MV-4-11 (cell line): Measurements from ENCODE around the gene ZNF813.
"Not testable (repeated sequence)": the region's sequence is repeated elsewhere in the genome, so short reads cannot be mapped to it uniquely, and the experiment has no call there.

Source experiments
- DNase-seq: peaks from one replicate; lab custom pipeline; 2025; lab: John Stamatoyannopoulos, UW

The ZNF813 gene

DNA sequence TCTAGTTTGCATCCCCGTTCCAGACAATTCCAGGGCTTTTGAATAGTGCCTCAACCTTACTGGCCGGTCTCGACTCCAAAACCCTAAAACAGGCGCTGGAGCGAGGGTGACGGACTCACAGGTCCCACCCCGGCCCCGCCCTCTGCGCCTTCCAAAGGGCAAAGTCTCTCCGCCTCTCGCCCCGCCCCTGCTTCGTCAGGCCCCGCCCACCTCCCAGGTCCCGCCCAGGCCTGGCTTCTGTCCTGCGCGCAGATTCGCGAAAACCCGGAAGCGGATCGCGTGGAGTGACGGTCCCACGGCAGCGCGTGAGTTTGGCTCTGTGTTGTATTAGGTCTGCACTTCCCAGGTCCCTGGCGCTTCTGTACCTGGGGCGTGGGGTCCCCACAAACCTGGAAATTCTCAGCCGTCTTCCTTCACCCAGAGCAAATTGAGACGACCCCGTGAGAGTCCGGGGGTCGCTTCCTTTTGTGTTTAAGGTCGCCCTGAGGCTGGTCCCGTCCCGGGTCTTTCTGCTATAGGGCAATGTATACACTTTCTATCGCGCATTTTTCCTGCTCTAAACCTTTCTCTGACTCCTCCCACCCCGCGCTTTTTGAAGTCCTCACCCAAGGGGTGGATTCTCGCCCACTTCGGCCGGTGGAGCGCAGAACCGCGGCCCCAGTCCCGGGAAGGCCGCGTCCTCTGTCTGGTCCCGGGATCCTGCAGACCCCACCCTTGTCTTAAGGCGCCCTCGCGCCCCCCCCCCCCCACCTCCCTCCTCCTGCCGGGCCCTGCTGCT lies at the start of gene ZNF813:
TSS of gene ZNF813 (plus strand) at position 249 of the 778 bp plus-strand sequence. CDS start 16,090 bp downstream, outside the sequence.
- no peak for DNase-seq

DNA sequence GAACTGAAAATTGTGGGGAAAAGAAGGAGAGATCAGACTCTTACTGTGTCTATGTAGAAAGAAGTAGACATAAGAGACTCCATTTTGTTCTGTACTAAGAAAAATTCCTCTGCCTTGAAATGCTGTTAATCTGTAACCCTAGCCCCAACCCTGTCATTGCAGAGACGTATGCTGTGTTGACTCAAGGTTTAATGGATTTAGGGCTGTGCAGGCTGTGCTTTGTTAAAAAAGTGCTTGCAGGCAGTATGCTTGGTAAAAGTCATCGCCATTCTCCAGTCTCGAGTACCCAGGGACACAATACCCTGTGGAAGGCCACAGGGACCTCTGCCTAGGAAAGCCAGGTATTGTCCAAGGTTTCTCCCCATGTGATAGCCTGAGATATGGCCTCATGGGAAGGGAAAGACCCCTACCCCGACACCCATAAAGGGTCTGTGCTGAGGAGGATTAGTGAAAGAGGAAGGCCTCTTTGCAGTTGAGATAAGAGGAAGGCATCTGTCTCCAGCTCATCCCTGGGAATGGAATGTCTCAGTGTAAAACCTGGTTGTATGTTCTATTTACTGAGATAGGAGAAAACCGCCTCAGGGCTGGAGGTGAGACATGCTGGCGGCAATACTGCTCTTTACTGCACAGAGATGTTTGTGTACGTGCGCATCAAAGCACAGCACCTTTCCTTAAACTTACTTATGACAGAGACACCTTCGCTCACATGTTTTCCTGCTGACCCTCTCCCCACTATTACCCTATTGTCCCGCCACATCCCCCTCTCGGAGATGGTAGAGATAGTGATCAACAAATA lies 46.8 kb upstream of the ZNF813 start:
- DNase-seq, result not testable (repeated sequence)

DNA sequence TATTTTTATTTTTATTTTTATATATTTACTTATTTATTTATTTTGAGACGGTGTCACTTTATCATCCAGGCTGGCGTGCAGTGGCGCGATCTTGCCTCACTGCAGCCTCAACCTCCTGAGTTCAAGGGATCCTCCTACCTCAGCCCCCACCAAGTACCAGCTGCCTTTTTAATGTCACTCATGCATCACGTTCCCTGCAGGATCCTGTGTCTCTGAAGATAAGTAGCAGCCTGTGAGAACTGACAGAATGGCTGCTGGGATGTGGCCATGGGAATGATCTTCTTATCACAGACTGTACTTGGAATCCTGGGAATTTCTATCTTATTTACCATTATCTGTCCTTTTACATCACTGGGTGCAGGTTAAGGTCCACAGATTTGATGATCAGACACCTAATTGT lies 45.0 kb upstream of the ZNF813 start:
- DNase-seq, result no peak

DNA sequence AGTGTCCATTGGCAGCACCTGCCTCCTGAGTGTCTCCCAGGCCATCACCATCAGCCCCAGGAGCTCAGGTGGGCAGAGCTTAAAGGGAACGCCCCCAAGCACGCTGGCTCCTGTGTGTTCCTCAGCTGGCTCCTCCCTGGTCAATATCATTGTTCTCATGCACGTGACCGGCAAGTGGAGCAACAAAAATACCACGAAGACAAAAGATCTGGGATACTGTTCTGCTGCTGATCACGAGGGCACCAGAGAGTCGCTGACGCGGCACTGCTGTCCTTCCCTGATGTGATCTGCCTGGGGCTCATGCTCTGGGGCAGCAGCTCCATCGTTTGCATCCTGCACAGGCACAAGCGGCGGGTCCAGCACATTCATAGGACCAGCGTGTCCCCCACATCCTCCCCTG lies 44.5 kb upstream of the ZNF813 start:
- not testable (repeated sequence) for DNase-seq

DNA sequence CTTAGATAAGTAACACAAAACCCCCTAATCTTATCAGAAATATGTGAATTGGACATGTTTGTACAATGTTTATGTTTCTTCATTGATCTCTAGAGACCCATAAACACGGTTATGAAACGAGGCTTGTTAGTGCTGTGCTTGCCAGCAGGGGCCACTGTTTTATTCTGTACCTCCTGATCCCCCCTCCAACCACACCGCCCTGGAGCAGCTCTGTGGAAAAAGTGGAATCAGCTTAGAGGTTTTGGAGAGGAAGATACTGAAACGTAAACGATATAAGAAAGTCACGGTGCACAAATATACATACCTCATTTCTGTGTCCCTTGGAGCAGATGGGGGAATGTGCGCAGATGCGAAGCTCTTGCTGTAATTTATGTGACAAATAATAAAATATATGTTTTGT lies 43.9 kb upstream of the ZNF813 start:
- DNase-seq, result not testable (repeated sequence)

DNA sequence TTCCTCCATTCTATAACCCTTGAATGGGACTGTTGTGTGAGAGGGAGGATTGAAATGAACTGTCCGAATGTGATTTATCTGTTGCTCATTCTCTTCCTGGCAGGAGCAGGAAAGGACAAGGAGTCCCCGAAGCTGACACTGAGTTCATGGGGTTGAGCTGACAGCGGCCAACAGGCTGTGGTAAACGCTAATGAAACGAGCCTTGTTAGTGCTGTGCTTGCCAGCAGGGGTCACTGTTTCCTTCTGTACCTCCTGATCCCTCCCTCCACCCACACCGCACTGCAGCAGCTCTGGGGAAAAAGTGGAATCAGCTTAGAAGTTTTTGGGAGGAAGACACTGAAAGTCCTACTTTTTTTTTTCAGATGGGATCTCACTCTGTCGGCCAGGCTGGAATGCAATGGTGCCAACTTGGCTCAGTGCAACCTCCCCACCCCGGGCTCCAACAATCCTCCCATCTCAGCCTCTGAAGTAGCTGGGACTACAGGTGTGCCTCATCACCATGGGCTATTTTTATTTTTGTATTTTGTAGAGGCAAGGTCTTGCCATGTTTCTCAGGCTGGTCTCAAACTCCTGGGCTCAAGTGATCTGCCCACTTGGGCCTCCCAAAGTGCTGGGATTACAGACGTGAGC lies 42.5 kb upstream of the ZNF813 start:
- no peak for DNase-seq

DNA sequence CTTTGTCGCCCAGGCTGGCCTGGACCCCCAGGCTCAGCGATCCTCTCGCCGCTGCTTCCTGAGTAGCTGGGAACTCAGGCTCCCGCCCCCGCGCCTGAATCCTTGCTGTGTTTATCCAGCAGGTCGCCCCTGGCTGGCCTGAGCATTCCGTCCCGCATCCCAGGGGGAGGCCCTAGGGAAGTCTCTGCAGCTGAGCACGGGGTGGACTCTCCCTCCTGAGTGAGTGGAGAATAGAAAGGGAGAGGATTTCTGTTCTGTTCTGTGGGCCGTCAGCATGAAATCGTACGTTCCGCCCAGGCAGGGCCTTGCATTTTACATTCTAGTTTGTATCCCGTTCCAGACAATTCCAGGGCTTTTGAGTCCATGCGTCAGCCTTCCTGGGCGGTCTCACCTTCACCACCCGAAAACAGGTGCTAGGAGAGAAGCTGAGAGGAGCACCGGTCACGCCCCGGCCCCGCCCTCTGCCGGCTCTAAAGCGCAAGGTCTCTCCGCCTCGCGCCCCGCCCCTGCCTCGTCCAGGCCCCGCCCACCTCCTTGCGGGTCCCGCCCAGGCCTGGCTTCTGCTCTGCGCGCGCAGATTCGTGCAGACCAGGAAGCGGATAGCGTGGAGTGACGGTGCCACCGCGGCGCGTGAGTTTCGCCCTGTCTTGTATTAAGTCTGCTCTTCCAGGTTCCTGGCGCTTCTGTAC lies 36.0 kb upstream of the ZNF813 start, which contains the start of gene ZNF761:
TSS of gene ZNF761 (plus strand) at position 586 of the 689 bp plus-strand sequence. CDS start 15,285 bp downstream, outside the sequence.
- peak; percentile 89 for DNase-seq

DNA sequence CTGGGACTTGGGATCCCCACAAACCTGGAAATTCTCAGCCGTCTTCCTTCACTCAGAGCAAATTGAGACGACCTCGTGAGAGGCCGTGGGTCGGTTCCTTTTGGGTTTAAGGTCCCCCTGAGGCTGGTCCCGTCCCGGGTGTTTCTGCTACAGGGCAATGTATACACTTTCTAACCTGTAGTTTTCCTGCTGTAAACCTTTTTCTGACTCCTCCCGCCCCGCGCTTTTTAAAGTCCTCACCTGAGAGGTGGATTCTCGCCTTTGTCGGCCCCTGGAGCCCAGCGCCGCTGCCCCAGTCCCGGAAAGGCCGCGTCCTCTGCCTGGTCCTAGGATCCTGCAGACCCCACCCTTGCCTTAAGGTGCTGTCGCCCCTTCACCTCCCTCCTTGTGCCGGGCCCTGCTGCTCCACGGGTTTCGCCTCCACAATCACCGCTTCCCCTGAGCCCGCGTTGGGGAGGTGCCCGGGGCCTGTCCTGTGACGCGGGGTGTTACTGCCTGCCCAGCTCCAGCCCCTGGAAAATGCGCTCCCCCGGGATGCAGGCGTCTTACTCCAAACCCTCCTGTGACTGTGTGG lies 35.4 kb upstream of the ZNF813 start:
- no peak for DNase-seq

DNA sequence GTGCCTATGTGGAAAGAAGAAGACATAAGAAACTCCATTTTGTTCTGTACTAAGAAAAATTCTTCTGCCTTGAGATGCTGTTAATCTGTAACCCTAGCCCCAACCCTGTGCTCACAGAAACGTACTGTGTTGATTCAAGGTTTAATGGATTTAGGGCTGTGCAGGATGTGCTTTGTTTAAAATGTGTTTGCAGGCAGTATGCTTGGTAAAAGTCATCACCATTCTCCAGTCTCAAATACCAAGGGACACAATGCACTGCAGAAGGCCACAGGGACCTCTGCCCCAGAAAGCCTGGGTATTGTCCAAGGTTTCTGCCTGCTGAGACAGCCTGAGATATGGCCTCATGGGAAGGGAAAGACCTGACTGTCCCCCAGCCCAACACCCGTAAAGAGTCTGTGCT lies 23.7 kb upstream of the ZNF813 start:
- not testable (repeated sequence) for DNase-seq

DNA sequence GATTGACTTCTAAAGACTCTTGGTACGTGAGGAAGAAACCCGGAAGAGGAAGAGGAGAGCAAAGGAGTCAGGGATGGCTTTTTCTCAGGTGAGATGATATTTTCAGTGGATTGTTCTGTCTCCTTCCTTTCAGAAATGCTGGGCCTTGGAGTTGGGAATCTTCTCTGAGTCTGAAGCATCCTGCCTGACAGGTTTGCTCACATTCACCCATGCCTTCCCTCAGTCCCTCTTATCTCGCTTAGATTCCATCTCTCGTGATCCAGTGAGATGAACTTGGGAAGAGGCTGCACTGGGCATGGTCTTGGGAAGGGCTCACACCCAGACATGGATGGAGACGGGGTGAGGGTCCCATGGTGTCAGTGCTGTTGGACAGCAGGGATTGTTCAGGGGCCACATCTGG lies 20.3 kb upstream of the ZNF813 start:
- not testable (repeated sequence) for DNase-seq

DNA sequence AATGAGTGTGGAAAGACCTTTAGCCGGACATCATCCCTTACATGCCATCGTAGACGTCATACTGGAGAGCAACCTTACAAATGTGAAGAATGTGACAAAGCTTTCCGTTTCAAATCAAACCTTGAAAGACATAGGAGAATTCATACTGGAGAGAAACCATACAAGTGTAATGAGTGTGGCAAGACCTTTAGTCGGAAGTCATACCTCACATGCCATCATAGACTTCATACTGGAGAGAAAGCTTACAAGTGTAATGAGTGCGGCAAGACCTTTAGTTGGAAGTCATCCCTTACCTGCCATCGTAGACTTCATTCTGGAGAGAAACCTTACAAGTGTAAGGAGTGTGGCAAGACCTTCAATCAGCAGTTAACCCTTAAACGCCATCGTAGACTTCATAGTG lies 11.7 kb upstream of the ZNF813 start:
- no peak for DNase-seq

DNA sequence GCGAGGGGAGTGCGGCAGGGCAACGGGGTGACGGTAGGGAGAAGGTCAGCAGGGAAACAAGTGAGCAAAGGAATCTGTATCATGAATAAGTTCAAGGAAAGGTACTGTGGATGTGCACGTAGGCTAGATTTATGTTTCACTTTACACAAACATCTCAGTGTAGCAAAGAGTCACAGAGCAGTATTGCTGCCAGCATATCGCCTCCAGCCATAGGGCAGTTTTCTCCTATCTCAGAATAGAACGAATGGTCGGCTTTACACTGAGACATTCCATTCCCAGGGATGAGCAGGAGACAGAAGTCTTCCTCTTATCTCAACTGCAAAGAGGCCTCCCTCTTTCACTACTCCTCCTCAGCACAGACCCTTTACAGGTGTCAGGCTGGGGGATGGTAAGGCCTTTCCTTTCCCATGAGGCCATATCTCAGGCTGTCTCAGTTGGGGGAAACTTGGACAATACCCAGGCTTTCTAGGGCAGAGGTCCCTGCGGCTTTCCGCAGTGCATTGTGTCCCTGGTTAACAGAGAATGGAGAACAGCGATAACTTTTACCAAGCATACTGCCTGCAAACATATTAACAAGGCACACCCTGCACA lies 7.3 kb upstream of the ZNF813 start:
- DNase-seq, result not testable (repeated sequence)

DNA sequence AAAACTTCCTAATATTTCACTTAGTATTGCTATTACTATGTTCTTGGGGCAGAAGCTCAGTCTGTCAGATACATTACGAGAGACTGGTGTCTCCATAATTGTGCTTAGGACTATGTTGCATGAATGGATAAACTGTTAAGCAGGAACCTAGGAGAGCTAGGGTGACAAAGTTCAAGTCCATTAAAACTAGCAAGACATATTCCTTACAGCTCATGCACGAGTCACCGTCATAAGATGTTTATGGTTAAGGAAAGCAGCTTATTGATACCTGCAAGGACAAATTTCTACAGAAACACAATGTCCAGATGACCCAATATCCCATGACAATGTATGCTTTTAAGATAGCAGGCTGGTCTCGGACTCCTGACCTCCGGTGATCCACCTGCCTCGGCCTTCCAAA lies 5.7 kb upstream of the ZNF813 start:
- no peak for DNase-seq

DNA sequence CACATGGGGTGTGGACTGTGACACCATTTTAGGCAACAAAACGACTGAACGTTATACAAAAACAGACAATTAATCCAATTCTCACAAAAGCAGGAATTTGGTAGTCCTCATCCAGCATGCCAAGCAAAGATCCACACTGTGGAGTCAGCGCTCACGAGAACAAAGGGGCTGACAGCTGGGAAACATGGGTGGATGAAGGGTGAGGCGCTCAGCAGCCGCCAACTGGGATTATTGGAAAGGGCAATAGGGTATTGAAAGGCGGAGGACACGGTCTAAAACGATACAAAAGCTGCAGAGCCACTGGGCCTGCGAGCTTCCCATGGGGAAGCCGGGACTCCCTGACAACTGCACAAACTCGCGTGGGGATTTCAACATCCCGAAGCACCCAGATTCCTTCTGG lies 4.7 kb upstream of the ZNF813 start:
- DNase-seq, result no peak

DNA sequence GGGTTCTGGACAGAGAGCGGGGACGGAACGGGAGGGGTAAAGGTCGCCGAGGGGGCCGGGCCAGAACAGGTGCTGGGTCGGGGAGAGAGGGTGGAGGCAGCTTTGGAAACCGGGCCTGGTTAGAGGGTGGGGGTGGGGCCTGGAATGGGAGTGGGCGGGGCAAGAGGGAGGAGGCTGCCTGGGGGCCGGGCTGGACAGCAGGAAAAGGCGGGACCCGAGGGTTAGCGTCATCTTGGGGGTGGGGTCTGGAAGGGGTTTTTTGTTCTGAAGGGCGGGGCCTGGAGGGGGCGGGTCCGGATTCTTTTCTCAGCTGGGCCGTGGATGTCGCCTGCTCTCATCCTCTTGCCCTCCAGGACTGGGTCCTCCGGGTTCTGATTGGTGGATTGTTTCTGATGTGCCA lies 4.3 kb upstream of the ZNF813 start:
- no peak for DNase-seq

DNA sequence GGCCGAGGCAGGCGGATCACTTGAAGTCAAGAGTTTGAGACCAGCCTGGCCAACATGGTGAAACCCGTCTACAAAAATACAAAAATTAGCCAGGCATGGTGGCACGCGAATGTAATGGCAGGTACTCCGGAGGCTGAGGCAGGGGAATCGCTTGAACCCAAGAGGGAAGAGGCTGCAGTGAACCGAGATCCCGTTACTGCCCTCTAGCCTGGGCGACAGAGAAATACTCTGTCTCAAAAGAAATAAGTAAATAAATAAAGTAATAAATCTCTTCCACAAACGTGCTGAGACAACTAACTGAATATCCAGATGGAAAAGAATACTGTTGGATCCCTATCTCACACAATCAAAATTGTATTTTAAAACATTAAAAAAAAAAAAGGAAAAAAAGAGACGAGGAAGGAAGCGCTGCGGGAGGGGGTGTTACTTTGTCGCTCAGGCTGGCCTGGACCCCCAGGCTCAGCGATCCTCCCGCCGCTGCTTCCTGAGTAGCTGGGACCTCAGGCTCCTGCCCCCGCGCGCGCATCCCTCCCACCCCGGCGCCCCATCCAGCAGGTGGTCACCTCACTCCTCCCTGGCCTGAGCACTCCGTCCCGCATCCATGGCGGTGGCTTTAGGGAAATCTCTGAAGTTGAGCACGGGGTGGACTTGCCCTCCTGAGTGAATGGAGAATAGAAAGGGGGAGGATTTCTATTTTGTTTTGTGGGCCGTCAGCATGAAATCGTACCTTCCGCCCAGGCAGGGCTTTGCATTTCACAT lies 628 bp upstream of the ZNF813 start:
- DNase-seq, result no peak

DNA sequence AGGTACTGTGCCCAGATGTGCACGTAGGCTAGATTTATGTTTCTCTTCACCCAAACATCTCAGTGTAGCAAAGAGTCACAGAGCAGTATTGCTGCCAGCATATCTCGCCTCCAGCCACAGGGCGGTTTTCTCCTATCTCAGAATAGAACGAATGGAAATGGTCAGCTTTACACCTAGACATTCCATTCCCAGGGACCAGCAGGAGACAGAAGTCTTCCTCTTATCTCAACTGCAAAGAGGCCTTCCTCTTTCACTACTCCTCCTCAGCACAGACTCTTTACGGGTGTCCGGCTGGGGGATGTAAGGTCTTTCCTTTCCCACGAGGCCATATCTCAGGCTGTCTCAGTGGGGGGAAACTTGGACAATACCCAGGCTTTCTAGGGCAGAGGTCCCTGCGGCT lies 1.1 kb downstream of the ZNF813 start:
- DNase-seq, result not testable (repeated sequence)

DNA sequence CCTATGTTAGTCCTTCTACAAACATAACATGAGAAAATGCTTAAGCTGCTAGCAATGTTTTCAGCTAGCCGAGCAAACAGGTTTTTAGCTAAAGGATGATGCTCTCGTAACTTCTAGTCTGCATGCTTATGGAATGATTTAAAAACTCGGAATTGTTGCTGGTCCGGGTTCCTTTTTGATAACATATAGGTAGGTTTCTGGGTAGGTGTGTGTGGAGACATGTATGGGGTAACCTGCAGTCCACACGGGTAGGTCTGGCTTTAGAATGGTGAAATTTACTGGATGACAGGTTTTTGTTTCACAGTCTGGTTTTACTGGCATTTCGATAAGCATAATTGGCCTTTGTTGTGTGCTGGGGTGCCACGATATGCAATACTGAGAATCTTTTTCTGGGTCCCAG lies 4.4 kb downstream of the ZNF813 start:
- no peak for DNase-seq

DNA sequence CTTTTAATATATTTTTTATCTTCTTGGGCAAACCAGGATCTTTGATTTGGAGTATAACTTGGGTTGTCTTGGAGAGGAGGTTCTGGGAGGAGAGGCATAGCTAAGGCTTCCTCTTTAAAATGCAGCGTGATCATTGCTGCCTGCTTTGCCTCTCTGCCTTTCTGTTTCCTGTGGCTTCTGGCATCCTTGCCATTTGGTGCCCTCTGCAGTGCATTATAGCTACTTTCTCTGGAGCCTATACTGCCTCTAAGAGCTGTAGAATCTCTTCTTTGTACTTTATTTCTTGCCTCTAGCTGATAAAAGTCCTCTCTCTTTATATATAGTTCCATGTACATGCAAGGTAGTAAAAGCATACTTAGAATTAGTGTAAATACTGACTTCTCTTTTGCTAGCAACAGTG lies 7.3 kb downstream of the ZNF813 start:
- not testable (repeated sequence) for DNase-seq

DNA sequence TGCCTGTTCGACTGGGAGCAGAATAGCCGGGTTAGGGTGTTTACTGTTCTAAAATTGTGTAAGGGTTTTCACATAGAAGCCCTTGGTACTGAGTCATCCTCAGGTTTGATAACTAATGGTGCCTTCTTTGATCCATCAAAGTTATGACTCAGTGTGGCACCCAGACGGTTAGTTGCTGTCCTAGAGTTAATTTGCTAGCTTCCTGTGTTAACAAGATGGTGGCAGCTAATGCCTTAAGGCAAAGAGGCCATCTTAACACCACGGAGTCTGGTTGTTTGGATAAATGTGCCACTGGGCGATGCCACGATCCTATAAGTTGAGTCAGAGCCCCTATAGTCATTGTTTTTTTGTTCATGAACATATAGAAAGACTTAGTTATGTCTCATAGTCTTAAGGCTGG lies 7.9 kb downstream of the ZNF813 start:
- not testable (repeated sequence) for DNase-seq

DNA sequence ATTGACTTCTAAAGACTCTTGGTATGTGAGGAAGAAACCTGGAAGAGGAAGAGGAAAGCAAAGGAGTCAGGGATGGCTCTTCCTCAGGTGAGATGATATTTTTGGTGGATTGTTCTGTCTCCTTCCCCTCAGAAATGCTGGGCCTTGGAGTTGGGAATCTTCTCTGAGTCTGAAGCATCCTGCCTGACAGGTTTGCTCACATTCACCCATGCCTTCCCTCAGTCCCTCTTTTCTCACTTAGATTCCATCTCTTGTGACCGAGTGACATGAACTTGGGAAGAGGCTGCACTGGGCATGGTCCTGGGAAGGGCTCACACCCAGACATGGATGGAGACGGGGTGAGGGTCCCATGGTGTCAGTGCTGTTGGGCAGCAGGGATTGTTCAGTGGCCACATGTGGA lies 16.2 kb downstream of the ZNF813 start:
- DNase-seq, result not testable (repeated sequence)
